CD8-positive, alpha-beta memory T cell (primary cell): Measurements from ENCODE around the gene BTG1. TPM values are rescaled to one million over a fixed set of nuclear protein-coding genes. Genes with fewer than 3 reads are reported as not detected.

Source experiments
- CTCF ChIA-PET: fragments of 350-600 bp; sonication (Branson Sonifier 250); formaldehyde crosslinking; loops from one replicate; lab custom pipeline; 2021; ENCODE audit warnings: antibody characterized with exemption; lab: Charles Lee
- POLR2A ChIA-PET: fragments of 350-600 bp; sonication (Branson Sonifier 250); formaldehyde crosslinking; loops from one replicate; lab custom pipeline; 2021; ENCODE audit warnings: antibody characterized with exemption; lab: Charles Lee
- DNase-seq, 5 donors: peaks; one replicate each; pipeline versions ENCODE4 v3.0.0 to v3.0.0-alpha.2; 2020 to 2022; ENCODE audit warnings: mixed read lengths in 1 of 5
- H3K27ac ChIP-seq: one replicate; pipeline ENCODE4 v1.7.0; 2013; ENCODE audit warnings: low read depth, mild to moderate bottlenecking, low read length, moderate library complexity
- H3K27me3 ChIP-seq: 2 replicates; pipeline ENCODE4 v1.7.0; 2013; ENCODE audit warnings: low read length, mild to moderate bottlenecking; ENCODE audit not compliant: insufficient read depth, poor library complexity, severe bottlenecking
- H3K36me3 ChIP-seq: 2 replicates; pipeline ENCODE4 v1.7.0; 2013; ENCODE audit warnings: mild to moderate bottlenecking, low read length, moderate library complexity; ENCODE audit not compliant: insufficient read depth
- H3K4me1 ChIP-seq: 2 replicates; pipeline ENCODE4 v1.7.0; 2013; ENCODE audit warnings: mild to moderate bottlenecking, low read length, moderate library complexity; ENCODE audit not compliant: insufficient read depth
- H3K4me3 ChIP-seq: 2 replicates; pipeline ENCODE4 v1.7.0; 2013; ENCODE audit warnings: mild to moderate bottlenecking, low read length
- H3K9me3 ChIP-seq: 2 replicates; pipeline ENCODE4 v1.7.0; 2013; ENCODE audit warnings: mild to moderate bottlenecking, low read length
- H3K27ac Mint-ChIP-seq, 8 donors: one replicate each; pipeline ENCODE4 v1.8.0; 2020 to 2021; ENCODE audit warnings: mixed read lengths in 8 of 8, mild to moderate bottlenecking in 6 of 8, inconsistent platforms in 3 of 8, moderate library complexity in 3 of 8
- H3K27me3 Mint-ChIP-seq, 2 donors: one replicate each; pipeline ENCODE4 v1.8.0; 2020 to 2021; ENCODE audit warnings: mixed read lengths in 2 of 2, mild to moderate bottlenecking in 1 of 2, moderate library complexity in 1 of 2
- H3K36me3 Mint-ChIP-seq, 3 donors: one replicate each; pipeline ENCODE4 v1.8.0; 2020 to 2021; ENCODE audit warnings: mixed read lengths in 3 of 3, inconsistent platforms in 1 of 3, mild to moderate bottlenecking in 1 of 3
- H3K4me1 Mint-ChIP-seq, 3 donors: one replicate each; pipeline ENCODE4 v1.8.0; 2020 to 2021; ENCODE audit warnings: mixed read lengths in 3 of 3, inconsistent platforms in 1 of 3, mild to moderate bottlenecking in 1 of 3
- H3K4me3 Mint-ChIP-seq, 7 donors: one replicate each; pipeline ENCODE4 v1.8.0; 2020 to 2021; ENCODE audit warnings: mixed read lengths in 7 of 7, mild to moderate bottlenecking in 6 of 7, moderate library complexity in 4 of 7, inconsistent platforms in 2 of 7
- H3K9me3 Mint-ChIP-seq, 5 donors: one replicate each; pipeline ENCODE4 v1.8.0; 2020 to 2022; ENCODE audit warnings: mixed read lengths in 5 of 5, mild to moderate bottlenecking in 3 of 5, moderate library complexity in 2 of 5, inconsistent platforms in 1 of 5
- polyA plus RNA-seq: library from polyadenylated mRNA; unstranded; fragments of 300-500 nt; fragmentation: Illumina TruSeq; gene quantifications from one replicate; pipeline ENCODE4 v1.2.3, GENCODE V29; 2021
- total RNA-seq, 2 experiments: library from RNA; stranded (reverse); gene quantifications; one replicate each; pipeline ENCODE4 v1.2.3, GENCODE V29; 2021

Gene BTG1
- total and polyA plus RNA-seq, 3 experiments from 2014 or later = 98.3 to 748 (median 103) TPM

DNA sequence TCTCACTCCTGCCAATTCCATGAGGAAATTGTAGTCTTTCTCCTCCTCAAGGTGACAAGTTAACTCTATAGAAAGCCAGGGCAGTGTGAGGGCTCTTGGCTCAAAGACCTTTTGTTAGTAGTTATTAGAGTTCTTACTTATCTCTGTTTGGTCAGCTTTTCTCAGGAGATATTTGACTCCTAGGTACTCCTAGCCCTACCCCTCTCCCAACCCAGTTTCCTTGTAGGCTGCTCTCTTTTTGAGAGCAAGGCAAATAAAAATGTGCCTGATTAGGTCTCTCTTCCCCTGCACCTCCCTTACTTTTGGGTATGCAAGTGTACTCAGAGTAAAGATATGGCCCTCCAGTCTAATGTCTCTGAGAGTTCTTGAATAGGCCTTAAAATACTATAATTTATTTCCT, 23.8 kb downstream of the BTG1 start:
- H3K27me3 Mint-ChIP-seq = peaks cover 0 to 4% of the 10 kb centered on the region in 2 donors
- peak overlapping the region in 1 of 8 donors; percentile 51 for H3K27ac Mint-ChIP-seq
- peaks cover 19 to 34% (median 24%) of the 10 kb centered on the region in 5 donors for H3K9me3 Mint-ChIP-seq
- peaks cover 14 to 60% (median 43%) of the 10 kb centered on the region in 3 donors for H3K36me3 Mint-ChIP-seq
- Histone ChIP-seq H3K27ac (no peak overlapping the region), H3K36me3 (no peaks in the 10 kb centered on the region), H3K4me1 (peaks cover 36% of the 10 kb centered on the region), H3K27me3 (no peaks in the 10 kb centered on the region), H3K9me3 (peaks cover 3% of the 10 kb centered on the region), H3K4me3 (no peak overlapping the region)
- DNase-seq = no peak
- ChIA-PET CTCF (no interaction called here), POLR2A (interaction anchor here (0.6 kb wide), 2 partner anchors 88 to 536 kb away, joined by 3 to 4 read pairs; no protein-coding TSS in a partner anchor)
- H3K4me1 Mint-ChIP-seq = peaks cover 39 to 56% (median 51%) of the 10 kb centered on the region in 3 donors
- H3K4me3 Mint-ChIP-seq = no peak overlapping the region

DNA sequence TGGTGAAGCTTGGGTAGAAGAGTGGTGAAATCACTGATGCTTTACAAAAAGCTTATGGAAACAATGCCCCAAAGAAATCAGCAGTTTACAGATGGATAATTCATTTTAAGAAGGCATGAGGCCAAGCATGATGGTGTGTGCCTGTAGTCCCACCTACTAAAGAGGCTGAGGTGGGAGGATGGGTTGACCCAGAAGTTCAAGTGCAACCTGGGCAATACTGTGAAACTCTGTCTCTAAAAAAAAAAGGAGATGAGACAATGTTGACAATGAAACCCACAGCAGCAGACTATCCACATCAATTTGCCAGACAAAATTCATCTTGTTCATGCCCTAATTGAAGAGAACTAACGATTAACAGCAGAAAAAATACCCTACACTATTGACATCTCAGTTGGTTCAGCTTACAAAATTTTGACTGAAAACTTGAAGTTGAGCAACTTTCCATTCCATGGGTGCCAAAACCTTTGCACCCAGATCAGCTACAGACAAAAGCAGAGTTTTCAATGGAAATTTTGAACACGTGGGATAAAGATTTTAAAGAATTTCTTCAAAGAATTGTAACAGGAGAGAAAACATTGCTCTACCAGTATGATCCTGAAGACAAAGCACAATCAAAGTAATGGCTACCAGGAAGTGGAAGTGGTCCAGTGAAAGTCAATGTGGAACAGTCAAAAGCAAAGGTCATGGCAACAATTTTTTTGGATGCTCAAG, 26.7 kb downstream of the BTG1 start:
- no peaks in the 10 kb centered on the region for H3K36me3 ChIP-seq
- peak overlapping the region in 1 of 7 donors; percentile 33 for H3K4me3 Mint-ChIP-seq

DNA sequence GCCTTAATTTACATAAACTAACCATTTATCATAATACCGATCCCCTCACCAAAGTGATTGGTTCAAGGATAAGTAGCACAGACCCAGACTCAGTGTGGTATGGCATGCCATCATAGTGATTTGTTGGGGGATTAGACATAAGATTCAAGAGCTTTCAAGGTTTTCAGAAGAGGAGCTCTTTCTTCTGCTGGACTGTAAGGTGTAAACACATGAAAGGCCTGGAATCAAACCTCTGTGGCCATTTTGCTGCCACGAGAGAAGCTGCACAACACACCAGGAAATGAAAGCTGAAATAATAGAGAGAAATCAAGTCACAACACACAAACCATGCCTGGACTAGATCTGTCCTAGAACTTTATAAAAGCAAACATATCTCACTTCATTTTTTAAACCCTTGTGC, 30.8 kb downstream of the BTG1 start:
- H3K27me3 Mint-ChIP-seq = peaks cover 0 to 4% of the 10 kb centered on the region in 2 donors
- no peak for DNase-seq
- POLR2A ChIA-PET = interaction anchor here (0.7 to 2.0 kb wide), 3 partner anchors 9 to 30 kb away, joined by 3 to 8 read pairs (median 6); no protein-coding TSS in a partner anchor
- CTCF ChIA-PET = interaction anchor here (1.5 kb wide), 1 partner anchor 241 kb away, joined by 3 read pairs; no protein-coding TSS in a partner anchor
- Histone ChIP-seq H3K27me3 (no peaks in the 10 kb centered on the region), H3K27ac (no peak overlapping the region), H3K4me3 (peak overlapping the region; percentile 14), H3K36me3 (no peaks in the 10 kb centered on the region), H3K9me3 (no peaks in the 10 kb centered on the region), H3K4me1 (peaks cover 31% of the 10 kb centered on the region)
- peak overlapping the region in 1 of 8 donors; percentile 21 for H3K27ac Mint-ChIP-seq
- H3K4me1 Mint-ChIP-seq = peaks cover 45 to 77% (median 62%) of the 10 kb centered on the region in 3 donors
- peak overlapping the region in 4 of 7 donors; percentile 22 to 59 (median 38) for H3K4me3 Mint-ChIP-seq
- peaks cover 7 to 13% (median 9%) of the 10 kb centered on the region in 5 donors for H3K9me3 Mint-ChIP-seq
- H3K36me3 Mint-ChIP-seq = peaks cover 10 to 35% (median 34%) of the 10 kb centered on the region in 3 donors

More for the DNA sequence above, 26.7 kb downstream of the BTG1 start:
- H3K9me3 ChIP-seq = peaks cover 3% of the 10 kb centered on the region
- Mint-ChIP-seq H3K27me3 (peaks cover 0 to 4% of the 10 kb centered on the region in 2 donors), H3K9me3 (peaks cover 22 to 34% (median 24%) of the 10 kb centered on the region in 5 donors), H3K36me3 (peaks cover 13 to 49% (median 36%) of the 10 kb centered on the region in 3 donors), H3K4me1 (peaks cover 36 to 54% (median 47%) of the 10 kb centered on the region in 3 donors), H3K27ac (peak overlapping the region in 3 of 8 donors; percentile 3 to 74 (median 32))
- CTCF ChIA-PET = no interaction called here
- peaks cover 27% of the 10 kb centered on the region for H3K4me1 ChIP-seq
- H3K27me3 ChIP-seq = no peaks in the 10 kb centered on the region
- H3K27ac ChIP-seq = no peak overlapping the region
- no peak for DNase-seq
- H3K4me3 ChIP-seq = no peak overlapping the region
- POLR2A ChIA-PET = no interaction called here

DNA sequence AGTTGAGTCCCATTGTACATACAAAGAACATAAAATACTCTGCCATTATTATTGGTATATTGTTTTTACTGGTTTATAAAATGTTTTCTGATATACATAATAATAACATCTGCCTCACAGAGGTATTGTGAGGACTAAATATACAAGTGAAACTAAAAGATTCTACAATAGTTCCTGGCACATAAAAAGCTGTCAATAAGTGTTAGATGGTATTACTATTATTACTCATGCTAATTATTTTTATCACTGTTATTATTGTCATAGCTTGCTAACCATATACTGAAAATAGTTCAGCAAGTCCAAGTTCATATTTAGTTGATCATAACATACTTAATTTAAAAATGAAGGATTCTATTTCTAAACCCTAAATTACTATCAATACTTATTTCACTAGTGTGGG, 34.4 kb downstream of the BTG1 start:
- no peaks in the 10 kb centered on the region for H3K36me3 ChIP-seq
- H3K27ac ChIP-seq = no peak overlapping the region
- DNase-seq = no peak
- Mint-ChIP-seq H3K4me3 (peak overlapping the region in 1 of 7 donors; percentile 3), H3K9me3 (no peaks in the 10 kb centered on the region), H3K27ac (peak overlapping the region in 1 of 8 donors; percentile 6), H3K27me3 (no peaks in the 10 kb centered on the region), H3K36me3 (peaks cover 4 to 24% (median 19%) of the 10 kb centered on the region in 3 donors), H3K4me1 (peaks cover 49 to 89% (median 81%) of the 10 kb centered on the region in 3 donors)
- H3K4me3 ChIP-seq = peak overlapping the region; percentile 22
- ChIA-PET POLR2A (interaction anchor here (0.7 kb wide), 1 partner anchor 531 kb away, joined by 8 read pairs; no protein-coding TSS in a partner anchor), CTCF (no interaction called here)
- H3K4me1 ChIP-seq = peaks cover 66% of the 10 kb centered on the region
- H3K27me3 ChIP-seq = no peaks in the 10 kb centered on the region
- no peaks in the 10 kb centered on the region for H3K9me3 ChIP-seq

DNA sequence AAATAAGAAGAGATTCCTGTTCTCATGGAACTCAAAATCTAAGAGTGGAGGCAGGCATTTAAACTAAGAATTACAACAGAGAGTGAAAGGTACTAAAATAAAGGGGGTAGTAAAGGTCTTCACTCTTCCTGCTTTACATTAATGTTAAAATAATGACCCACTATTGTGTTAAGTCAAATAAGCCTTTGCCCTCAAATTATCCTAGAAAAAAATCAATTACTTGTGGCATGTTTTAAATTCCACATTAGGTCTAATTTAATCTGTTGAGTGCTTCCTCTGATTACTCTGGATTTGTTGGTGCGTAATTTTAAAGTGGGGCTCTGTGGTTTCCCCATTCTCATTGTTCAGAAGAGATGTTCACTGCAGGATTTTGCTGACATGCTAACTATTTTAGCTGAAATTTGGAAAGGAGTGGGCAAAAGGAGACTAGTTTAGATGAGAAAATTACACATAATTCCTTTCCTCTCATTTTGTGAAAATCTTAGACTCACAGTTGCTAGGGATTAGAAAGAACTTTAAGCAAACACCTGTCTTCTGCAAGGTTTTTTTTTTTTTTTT, 35.5 kb downstream of the BTG1 start:
- Mint-ChIP-seq H3K36me3 (peaks cover 4 to 21% (median 15%) of the 10 kb centered on the region in 3 donors), H3K27ac (no peak overlapping the region), H3K27me3 (no peaks in the 10 kb centered on the region), H3K4me1 (peaks cover 48 to 90% (median 82%) of the 10 kb centered on the region in 3 donors), H3K4me3 (peak overlapping the region in 1 of 7 donors; percentile 10), H3K9me3 (no peaks in the 10 kb centered on the region)
- Histone ChIP-seq H3K9me3 (no peaks in the 10 kb centered on the region), H3K4me3 (no peak overlapping the region), H3K36me3 (no peaks in the 10 kb centered on the region), H3K4me1 (peaks cover 64% of the 10 kb centered on the region), H3K27me3 (no peaks in the 10 kb centered on the region), H3K27ac (no peak overlapping the region)
- ChIA-PET POLR2A (interaction anchor here (0.7 kb wide), 1 partner anchor 178 kb away, joined by 3 read pairs; no protein-coding TSS in a partner anchor), CTCF (no interaction called here)
- DNase-seq = no peak

GRCh38 chr12:92109613-92110012, 36.0 kb downstream of the BTG1 start:
- H3K27ac Mint-ChIP-seq = no peak overlapping the region
- DNase-seq = no peak
- no peak overlapping the region for H3K27ac ChIP-seq
- H3K36me3 Mint-ChIP-seq = peaks cover 4 to 16% (median 13%) of the 10 kb centered on the region in 3 donors
- no peaks in the 10 kb centered on the region for H3K27me3 ChIP-seq
- CTCF ChIA-PET = no interaction called here
- no peak overlapping the region for H3K4me3 Mint-ChIP-seq
- H3K9me3 Mint-ChIP-seq = no peaks in the 10 kb centered on the region
- H3K4me1 ChIP-seq = peaks cover 64% of the 10 kb centered on the region
- no peak overlapping the region for H3K4me3 ChIP-seq
- H3K27me3 Mint-ChIP-seq = no peaks in the 10 kb centered on the region
- no peaks in the 10 kb centered on the region for H3K36me3 ChIP-seq
- POLR2A ChIA-PET = no interaction called here
- peaks cover 43 to 86% (median 79%) of the 10 kb centered on the region in 3 donors for H3K4me1 Mint-ChIP-seq
- no peaks in the 10 kb centered on the region for H3K9me3 ChIP-seq

- Histone ChIP-seq H3K27ac (no peak overlapping the region), H3K4me1 (peaks cover 63% of the 10 kb centered on the region), H3K27me3 (no peaks in the 10 kb centered on the region), H3K4me3 (no peak overlapping the region), H3K36me3 (no peaks in the 10 kb centered on the region), H3K9me3 (no peaks in the 10 kb centered on the region)
- Mint-ChIP-seq H3K36me3 (peaks cover 4 to 15% (median 12%) of the 10 kb centered on the region in 3 donors), H3K4me1 (peaks cover 39 to 81% (median 74%) of the 10 kb centered on the region in 3 donors), H3K27ac (no peak overlapping the region), H3K27me3 (no peaks in the 10 kb centered on the region), H3K9me3 (no peaks in the 10 kb centered on the region), H3K4me3 (no peak overlapping the region)
- CTCF ChIA-PET = no interaction called here
- POLR2A ChIA-PET = no interaction called here
- DNase-seq = no peak
These were observed 37.0 kb downstream of the BTG1 start for GRCh38 chr12:92108651-92109050.
